OCI-LY7 (cell line): ENCODE results near the gene TUB. TPM values are rescaled to one million over a fixed set of nuclear protein-coding genes. Genes with fewer than 3 reads are reported as not detected.

Source experiments
- BruUV-seq: library from RNA; stranded (reverse); fragments of 400-500 nt; replicated peaks from 2 replicates; lab custom pipeline; 2021; lab: Mats Ljungman, UMichigan
- CTCF ChIA-PET: fragments of 300-600 bp; sonication (Branson Sonifier 250); formaldehyde crosslinking; loops from one replicate; lab custom pipeline; 2022; ENCODE audit warnings: antibody characterized with exemption; ENCODE audit not compliant: unreplicated experiment; lab: Charles Lee
- POLR2A ChIA-PET: fragments of 300-600 bp; sonication (Branson Sonifier 250); formaldehyde crosslinking; loops from one replicate; lab custom pipeline; 2022; ENCODE audit warnings: antibody characterized with exemption; lab: Charles Lee
- DNase-seq: peaks from one replicate; pipeline ENCODE4 v3.0.0-alpha.2; 2015; ENCODE audit warnings: low spot score
- H2AFZ ChIP-seq: fragments of 200-600 bp; sonication (generic), shearing (Covaris generic); 2 replicates; pipeline ENCODE4 v1.6.1; 2014; ENCODE audit warnings: mild to moderate bottlenecking, antibody characterized with exemption, low read length, moderate library complexity
- H3K27ac ChIP-seq: fragments of 200-600 bp; sonication (generic); 2 replicates; pipeline ENCODE4 v1.5.1; 2014; ENCODE audit warnings: mixed run types, low read depth, mild to moderate bottlenecking, moderate library complexity, low read length, inconsistent platforms; ENCODE audit not compliant: poor library complexity, severe bottlenecking
- H3K36me3 ChIP-seq: fragments of 200-600 bp; sonication (generic); 2 replicates; pipeline ENCODE4 v1.6.1; 2014; ENCODE audit warnings: mild to moderate bottlenecking, antibody characterized with exemption, low read length, moderate library complexity, mixed read lengths; ENCODE audit not compliant: insufficient read depth
- H3K4me1 ChIP-seq: fragments of 200-600 bp; sonication (generic); 2 replicates; pipeline ENCODE4 v1.5.1; 2014; ENCODE audit warnings: mild to moderate bottlenecking, low read length; ENCODE audit not compliant: insufficient read depth, poor library complexity, severe bottlenecking
- H3K4me2 ChIP-seq: fragments of 200-600 bp; sonication (generic); 2 replicates; pipeline ENCODE4 v1.6.1; 2014; ENCODE audit warnings: mild to moderate bottlenecking, low read length
- H3K4me3 ChIP-seq: fragments of 200-600 bp; sonication (generic); 2 replicates; pipeline ENCODE4 v1.5.1; 2014; ENCODE audit warnings: mild to moderate bottlenecking, low read depth, low read length; ENCODE audit not compliant: poor library complexity, severe bottlenecking
- H3K79me2 ChIP-seq: fragments of 200-600 bp; sonication (generic); 2 replicates; pipeline ENCODE4 v1.6.1; 2016; ENCODE audit warnings: low read depth, mild to moderate bottlenecking, low read length, moderate library complexity, mixed read lengths; ENCODE audit not compliant: insufficient read depth
- H3K9me2 ChIP-seq: fragments of 200-600 bp; sonication (generic); 2 replicates; pipeline ENCODE4 v1.6.1; 2016; ENCODE audit warnings: mild to moderate bottlenecking, low read length, mixed read lengths; ENCODE audit not compliant: insufficient read depth
- H3K9me3 ChIP-seq: fragments of 200-600 bp; sonication (generic); 2 replicates; pipeline ENCODE4 v1.6.1; 2014; ENCODE audit warnings: mild to moderate bottlenecking, mixed run types, low read length, mixed read lengths
- H4K20me1 ChIP-seq: fragments of 200-600 bp; sonication (generic); 2 replicates; pipeline ENCODE4 v1.6.1; 2014; ENCODE audit warnings: mild to moderate bottlenecking, antibody characterized with exemption, low read length, moderate library complexity, mixed read lengths; ENCODE audit not compliant: insufficient read depth
- CTCF ChIP-seq: fragments of 200-600 bp; sonication (generic); conservative IDR thresholded peaks from 2 replicates; pipeline ENCODE4 v1.5.1; 2014; ENCODE audit warnings: mild to moderate bottlenecking, antibody characterized with exemption, low read length, moderate library complexity, mixed read lengths
- EZH2phosphoT487 ChIP-seq: fragments of 200-600 bp; sonication (generic); IDR thresholded peaks from 2 replicates; pipeline ENCODE4 v1.6.1; 2018; ENCODE audit warnings: low read depth, borderline replicate concordance, mild to moderate bottlenecking, mixed run types, antibody characterized with exemption, low read length, moderate library complexity, mixed read lengths
- intact Hi-C: fragments of 100-400 bp; cut with micrococcal nuclease; formaldehyde crosslinking; loops from one replicate; pipeline ENCODE4 v1.10.0; 2022; ENCODE audit not compliant: unreplicated experiment
- total RNA-seq, 2 experiments: library from RNA; depleted of rRNA in 1 of 2; stranded (reverse); fragments of >200 nt in 1 of 2; shearing (Covaris generic) in 1 of 2; gene quantifications; 2 replicates each; pipeline ENCODE4 v1.2.3, GENCODE V29; 2014 to 2022

TUB gene
- total RNA-seq, 2 experiments from 2014 or later, result not detected

- Histone ChIP-seq H4K20me1 (no peaks in the 10 kb centered on the region), H3K4me1 (no peaks in the 10 kb centered on the region), H3K9me2 (no peaks in the 10 kb centered on the region), H3K9me3 (no peaks in the 10 kb centered on the region), H3K36me3 (no peaks in the 10 kb centered on the region), H3K79me2 (no peaks in the 10 kb centered on the region), H3K4me2 (no peak overlapping the region), H3K27ac (no peak overlapping the region), H2AFZ (no peak overlapping the region), H3K4me3 (no peak overlapping the region)
- BruUV-seq, result no TSS peak
- no peak for TF ChIP-seq CTCF
- no peak for TF ChIP-seq EZH2phosphoT487
- POLR2A ChIA-PET, result no interaction called here
- intact Hi-C loops, result no loop called here
- no peak for DNase-seq
- CTCF ChIA-PET, result interaction anchor here (0.6 kb wide), 1 partner anchor 36 kb away, joined by 3 read pairs; no protein-coding TSS in a partner anchor
Observed at GRCh38 chr11:8102296-8102915, 21.4 kb downstream of the TUB start.

- CTCF ChIA-PET, result no interaction called here
- Histone ChIP-seq H2AFZ (no peak overlapping the region), H3K36me3 (no peaks in the 10 kb centered on the region), H3K4me2 (no peak overlapping the region), H3K4me3 (no peak overlapping the region), H3K9me3 (no peaks in the 10 kb centered on the region), H3K9me2 (no peaks in the 10 kb centered on the region), H3K79me2 (no peaks in the 10 kb centered on the region), H3K27ac (no peak overlapping the region), H4K20me1 (no peaks in the 10 kb centered on the region), H3K4me1 (no peaks in the 10 kb centered on the region)
- POLR2A ChIA-PET, result interaction anchor here (0.6 kb wide), 1 partner anchor 253 kb away, joined by 3 read pairs; no protein-coding TSS in a partner anchor
- intact Hi-C loops, result no loop called here
- no TSS peak for BruUV-seq
- DNase-seq, result no peak
- TF ChIP-seq EZH2phosphoT487 (no peak), CTCF (no peak)
Observed at GRCh38 chr11:8102965-8103364, 22.0 kb downstream of the TUB start.

GRCh38 chr11:8103909-8104308 lies 22.9 kb downstream of the TUB start:
- H3K4me2 ChIP-seq, result no peak overlapping the region
- H3K9me2 ChIP-seq, result no peaks in the 10 kb centered on the region
- TF ChIP-seq EZH2phosphoT487 (no peak), CTCF (no peak)
- H3K27ac ChIP-seq, result no peak overlapping the region
- H2AFZ ChIP-seq, result no peak overlapping the region
- CTCF ChIA-PET, result no interaction called here
- no peaks in the 10 kb centered on the region for H4K20me1 ChIP-seq
- no peaks in the 10 kb centered on the region for H3K4me1 ChIP-seq
- no peaks in the 10 kb centered on the region for H3K9me3 ChIP-seq
- POLR2A ChIA-PET, result interaction anchor here (0.6 kb wide), 1 partner anchor 74 kb away, joined by 3 read pairs; no protein-coding TSS in a partner anchor
- no peaks in the 10 kb centered on the region for H3K36me3 ChIP-seq
- intact Hi-C loops, result no loop called here
- no peak for DNase-seq
- H3K4me3 ChIP-seq, result no peak overlapping the region
- H3K79me2 ChIP-seq, result no peaks in the 10 kb centered on the region
- BruUV-seq, result no TSS peak
